Amygdala (tissue), 56 donors: ENCODE measurements around the gene SNAPIN.

Experiments used
- DNase-seq, 56 donors: peaks; one replicate each; lab custom pipeline; 2025; lab: John Stamatoyannopoulos, UW

SNAPIN gene

DNA sequence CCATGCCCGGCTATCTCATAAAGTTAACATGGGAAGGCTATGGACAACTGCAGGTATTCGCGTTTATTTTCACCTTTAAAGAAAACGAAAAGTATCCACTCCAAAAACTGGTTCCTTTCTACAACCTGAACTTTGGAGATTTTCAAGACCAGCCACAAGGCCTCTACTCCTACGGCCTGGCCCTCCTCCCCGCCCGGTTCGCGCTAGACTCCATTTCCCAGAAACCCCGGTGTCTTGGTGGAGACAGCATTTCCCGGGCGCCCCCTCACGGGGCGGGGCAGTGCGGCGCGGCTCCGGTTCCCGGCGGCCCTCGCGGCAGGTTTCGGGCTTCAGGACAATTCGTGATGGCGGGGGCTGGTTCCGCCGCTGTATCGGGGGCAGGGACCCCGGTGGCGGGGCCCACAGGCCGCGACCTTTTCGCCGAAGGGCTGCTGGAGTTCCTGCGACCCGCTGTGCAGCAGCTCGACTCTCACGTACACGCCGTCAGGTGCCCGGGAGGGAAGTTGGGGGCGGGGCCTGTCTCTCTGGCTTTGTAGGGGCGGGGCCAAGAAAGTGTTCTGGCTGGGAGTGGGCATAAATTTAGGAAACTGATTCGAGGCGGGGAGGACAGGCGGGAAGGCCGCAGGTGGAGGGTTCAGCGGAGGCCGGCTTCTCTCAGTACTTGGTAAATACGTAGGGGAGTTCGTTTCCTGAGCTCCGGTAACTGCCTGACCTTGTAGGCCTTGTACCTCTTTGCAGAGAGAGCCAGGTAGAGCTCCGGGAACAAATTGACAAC, at the start of gene SNAPIN:
Gene SNAPIN, plus strand, starts transcription at position 304 of the 775 bp plus-strand sequence. Its CDS starts 41 bp downstream, at position 345.
- DNase-seq: peak; percentile 47 to 96 (median 85)

GRCh38 chr1:153608742-153609584, 49.5 kb upstream of the SNAPIN start:
- DNase-seq: peak in 41 of 56 donors; percentile 11 to 82 (median 53)

- DNase-seq: no peak
Measured at GRCh38 chr1:153609585-153609907, 49.0 kb upstream of the SNAPIN start.

GRCh38 chr1:153610334-153610733, 48.2 kb upstream of the SNAPIN start:
- no peak for DNase-seq

- no peak for DNase-seq
Measured at GRCh38 chr1:153610811-153611301, 47.6 kb upstream of the SNAPIN start.

GRCh38 chr1:153611356-153611755, 47.1 kb upstream of the SNAPIN start:
- no peak for DNase-seq

DNA sequence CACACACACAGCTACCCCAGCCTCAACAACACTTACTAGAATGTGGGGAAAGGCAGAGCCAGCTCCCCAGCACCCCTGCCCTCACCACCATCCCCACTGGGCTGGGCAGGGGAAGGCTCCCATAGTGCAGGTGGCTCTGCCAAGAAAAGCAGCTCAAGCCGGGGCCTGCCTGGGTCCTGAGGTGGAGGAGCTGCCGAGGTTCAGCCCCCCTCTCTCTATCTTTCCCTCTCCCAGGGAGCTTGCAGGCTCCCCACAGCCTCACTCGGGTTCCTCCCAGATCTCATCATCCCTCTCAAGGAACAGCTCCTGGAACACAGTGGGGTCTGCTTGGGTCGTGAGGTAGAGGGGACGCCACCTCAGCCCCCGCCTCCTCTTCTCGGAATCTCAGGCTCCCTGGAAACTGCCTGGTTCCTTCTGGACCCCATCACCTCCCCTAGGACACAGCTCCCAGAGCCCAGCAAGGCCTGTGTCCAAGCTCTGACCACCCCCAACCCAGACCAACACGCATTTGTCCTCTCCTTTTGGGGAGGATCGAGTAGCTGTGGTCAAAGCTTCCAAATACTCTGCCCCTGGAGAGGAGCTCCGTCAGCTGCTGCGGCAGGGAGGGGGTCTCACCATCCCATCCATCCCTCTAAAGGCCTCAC, 46.3 kb upstream of the SNAPIN start:
- DNase-seq: peak in 2 of 56 donors; percentile 14 to 15

GRCh38 chr1:153612755-153613331, 45.7 kb upstream of the SNAPIN start, which contains the start of gene S100A16:
TSS of gene S100A16 (minus strand) at chr1:153613137. CDS start at chr1:153608151, 4,986 bp downstream.
- DNase-seq: peak in 23 of 56 donors; percentile 11 to 67 (median 30)

DNA sequence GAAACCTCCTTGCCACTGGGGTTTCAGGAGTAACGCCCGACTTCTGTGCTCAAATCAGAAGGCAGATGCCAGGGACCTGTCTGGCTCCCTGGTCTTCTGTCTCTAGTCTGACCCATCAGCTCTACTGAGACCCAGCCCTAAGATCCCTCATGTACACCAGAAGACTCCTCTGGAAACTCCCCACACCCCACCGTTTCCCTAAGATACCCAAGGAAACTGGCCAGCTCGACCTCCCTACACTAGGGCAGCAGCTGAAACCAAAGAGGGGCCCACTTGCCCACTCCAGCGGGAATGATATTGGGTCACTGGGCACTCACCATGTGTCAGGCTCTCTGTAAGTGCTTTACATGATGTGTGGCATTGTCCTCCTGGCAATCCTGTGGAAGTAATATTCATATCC, 45.1 kb upstream of the SNAPIN start:
- no peak for DNase-seq

DNA sequence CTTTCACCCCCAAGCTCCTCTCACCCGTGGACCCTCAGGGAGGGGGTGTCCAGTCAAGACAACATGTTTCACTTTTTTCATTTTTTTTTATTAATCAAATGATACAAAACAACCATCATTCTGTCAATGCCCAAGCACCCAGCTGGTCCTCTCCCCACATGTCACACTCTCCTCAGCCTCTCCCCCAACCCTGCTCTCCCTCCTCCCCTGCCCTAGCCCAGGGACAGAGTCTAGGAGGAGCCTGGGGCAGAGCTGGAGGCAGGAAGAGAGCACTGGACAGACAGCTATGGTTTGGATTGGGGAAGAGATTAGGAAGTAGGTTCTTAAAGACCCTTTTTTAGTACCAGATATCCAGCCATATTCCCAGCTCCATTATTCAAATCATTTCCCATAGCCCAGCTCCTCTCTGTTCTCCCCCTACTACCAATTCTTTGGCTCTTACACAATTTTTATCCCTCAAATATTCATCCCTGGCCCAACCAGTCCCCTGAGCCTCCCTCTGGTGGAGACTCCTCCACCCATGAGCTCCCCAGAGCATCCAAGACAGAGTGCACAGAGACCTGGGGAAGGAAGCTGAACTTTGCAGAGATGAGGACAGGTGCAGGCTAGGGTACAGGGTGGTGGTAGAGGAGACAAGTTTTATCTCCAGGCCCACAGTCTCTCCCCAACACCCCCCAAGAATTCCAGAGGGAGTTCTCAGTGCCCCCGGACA, 44.2 kb upstream of the SNAPIN start:
- no peak for DNase-seq

DNA sequence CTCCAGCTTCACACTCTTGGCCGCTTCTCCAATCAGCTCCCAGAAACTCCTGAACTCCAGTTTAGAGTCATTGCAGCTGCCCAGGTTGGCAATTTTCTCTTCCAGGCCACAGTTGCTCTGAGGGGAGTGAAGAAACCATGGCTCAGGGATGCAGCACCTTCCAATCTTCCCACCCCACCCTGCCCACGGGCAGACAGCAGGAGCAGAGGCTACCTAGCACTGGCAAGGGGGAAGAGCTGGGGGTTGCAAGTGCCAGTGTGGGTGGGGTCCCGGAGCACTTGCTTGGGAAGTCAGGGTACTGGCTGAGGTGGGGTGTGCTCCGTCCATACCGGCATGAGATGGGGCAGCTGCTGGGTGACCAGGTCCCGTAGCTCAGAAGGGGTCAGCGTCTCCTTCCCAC, 43.6 kb upstream of the SNAPIN start:
- DNase-seq: no peak

DNA sequence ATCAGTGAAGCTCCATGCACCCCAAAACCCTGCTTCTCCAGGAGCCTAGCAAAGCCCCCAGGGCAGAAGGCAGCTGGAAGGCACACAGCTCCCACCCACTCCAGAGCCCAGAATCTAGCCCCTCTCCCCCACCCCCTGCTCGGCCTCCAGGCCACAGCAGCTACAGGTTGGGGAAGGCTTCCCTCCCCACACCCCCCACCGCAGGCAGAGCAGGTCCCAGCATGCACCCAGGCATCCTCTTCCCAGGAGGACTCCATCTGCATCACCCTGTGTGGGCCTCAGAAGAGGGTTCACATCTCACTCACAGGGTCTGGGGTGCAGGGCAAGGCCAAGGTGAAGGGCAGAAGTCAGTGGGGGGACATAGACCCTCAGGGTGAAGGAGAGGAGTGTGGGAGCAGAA, 43.1 kb upstream of the SNAPIN start:
- DNase-seq: no peak

- no peak for DNase-seq
Measured at GRCh38 chr1:153616144-153616916, 42.2 kb upstream of the SNAPIN start, which contains the start of gene S100A14. TSS of gene S100A14 (minus strand) at chr1:153616325. CDS start at chr1:153615858, 467 bp downstream.

GRCh38 chr1:153616917-153617311, 41.6 kb upstream of the SNAPIN start:
- peak in 1 of 56 donors; percentile 21 for DNase-seq

DNA sequence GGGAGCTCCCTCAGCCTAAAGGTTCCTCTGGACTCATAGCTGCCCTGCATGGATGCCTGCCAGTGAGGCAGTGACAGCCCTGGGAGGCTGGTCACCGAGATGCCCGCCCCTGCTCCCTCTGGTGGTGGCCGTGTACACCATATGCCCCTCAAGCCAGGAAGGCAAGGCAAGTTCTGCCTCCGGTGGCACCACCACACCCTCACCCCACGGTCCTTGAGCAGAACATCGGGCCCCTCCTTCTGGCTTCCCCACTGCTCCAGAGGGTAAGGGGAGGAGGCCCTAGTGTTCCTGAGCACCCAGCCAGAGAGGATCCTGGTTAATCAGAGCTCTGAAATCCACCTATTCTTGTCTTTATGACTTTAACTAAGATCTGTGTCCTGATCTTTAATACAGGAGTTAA, 40.8 kb upstream of the SNAPIN start:
- peak in 20 of 56 donors; percentile 9 to 72 (median 34) for DNase-seq

GRCh38 chr1:153619171-153619570, 39.3 kb upstream of the SNAPIN start:
- no peak for DNase-seq

GRCh38 chr1:153623101-153623500, 35.4 kb upstream of the SNAPIN start:
- DNase-seq: no peak

- no peak for DNase-seq
Measured at GRCh38 chr1:153624965-153625611, 33.4 kb upstream of the SNAPIN start.
